HL-60 (cell line): ENCODE results near the gene FGD5.

Experiments used
- DNase-seq, 2 experiments: peaks; one replicate each; pipeline ENCODE4 v3.0.0-alpha.2; 2010 to 2020; ENCODE audit warnings: low read depth in 1 of 2, low spot score in 1 of 2
- H3K27ac ChIP-seq: fragments of 250-450 bp; sonication (Bioruptor Pico); replicated peaks from 2 replicates; pipeline ENCODE4 v1.5.1; 2020; ENCODE audit warnings: mild to moderate bottlenecking, moderate library complexity
- H3K27me3 ChIP-seq: fragments of 250-450 bp; sonication (Bioruptor Pico); 2 replicates; pipeline ENCODE4 v1.5.1; 2021; ENCODE audit warnings: mild to moderate bottlenecking, moderate library complexity; ENCODE audit not compliant: insufficient read depth, poor library complexity, severe bottlenecking
- H3K4me3 ChIP-seq: replicated peaks from 2 replicates; pipeline ENCODE4 v1.5.1; 2011; ENCODE audit warnings: mild to moderate bottlenecking, control low read depth, low read length; ENCODE audit not compliant: insufficient read depth
- GABPA ChIP-seq: IDR thresholded peaks from 2 replicates; pipeline ENCODE4 v1.6.1; 2012; ENCODE audit warnings: low read depth
- POLR2AphosphoS5 ChIP-seq: IDR thresholded peaks from 2 replicates; pipeline ENCODE4 v1.6.1; 2012; ENCODE audit warnings: low read depth
- SPI1 ChIP-seq: IDR thresholded peaks from 2 replicates; pipeline ENCODE4 v1.6.1; 2012; ENCODE audit warnings: low read depth, mild to moderate bottlenecking, borderline replicate concordance
- TF ChIP-seq, protein P1 (sequence below): IDR thresholded peaks from one replicate; pipeline ENCODE4 v1.5.1; 2011; ENCODE audit warnings: low read length, control low read depth, inconsistent platforms; ENCODE audit not compliant: insufficient read depth
- TF ChIP-seq, protein P2 (sequence below): IDR thresholded peaks from 2 replicates; pipeline ENCODE4 v1.6.1; 2012; ENCODE audit warnings: low read depth; ENCODE audit not compliant: insufficient replicate concordance

The FGD5 gene

DNA sequence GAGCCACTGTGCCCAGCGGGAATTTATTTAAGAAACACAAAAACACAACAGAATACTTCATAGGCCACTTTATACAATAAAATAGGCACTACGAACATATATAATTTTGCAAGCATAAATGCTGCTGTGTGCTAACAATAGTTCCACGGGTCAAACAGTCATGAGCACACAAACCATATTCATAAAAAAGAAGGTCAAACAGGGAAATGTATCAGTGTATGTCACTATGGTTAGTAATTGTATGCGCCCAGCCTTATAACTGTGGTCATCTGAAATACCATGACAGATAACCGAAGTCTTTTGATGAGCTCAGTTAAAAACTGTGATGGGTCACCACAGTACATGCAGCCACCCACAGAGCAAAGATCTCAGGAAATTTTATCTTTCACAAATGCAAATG lies 90.5 kb downstream of the FGD5 start:
- no peak overlapping the region for H3K27ac ChIP-seq
- H3K4me3 ChIP-seq, result no peak overlapping the region
- H3K27me3 ChIP-seq, result no peaks in the 10 kb centered on the region
- DNase-seq, result no peak
- TF ChIP-seq GABPA, result no peak
- TF ChIP-seq, protein P1, sequence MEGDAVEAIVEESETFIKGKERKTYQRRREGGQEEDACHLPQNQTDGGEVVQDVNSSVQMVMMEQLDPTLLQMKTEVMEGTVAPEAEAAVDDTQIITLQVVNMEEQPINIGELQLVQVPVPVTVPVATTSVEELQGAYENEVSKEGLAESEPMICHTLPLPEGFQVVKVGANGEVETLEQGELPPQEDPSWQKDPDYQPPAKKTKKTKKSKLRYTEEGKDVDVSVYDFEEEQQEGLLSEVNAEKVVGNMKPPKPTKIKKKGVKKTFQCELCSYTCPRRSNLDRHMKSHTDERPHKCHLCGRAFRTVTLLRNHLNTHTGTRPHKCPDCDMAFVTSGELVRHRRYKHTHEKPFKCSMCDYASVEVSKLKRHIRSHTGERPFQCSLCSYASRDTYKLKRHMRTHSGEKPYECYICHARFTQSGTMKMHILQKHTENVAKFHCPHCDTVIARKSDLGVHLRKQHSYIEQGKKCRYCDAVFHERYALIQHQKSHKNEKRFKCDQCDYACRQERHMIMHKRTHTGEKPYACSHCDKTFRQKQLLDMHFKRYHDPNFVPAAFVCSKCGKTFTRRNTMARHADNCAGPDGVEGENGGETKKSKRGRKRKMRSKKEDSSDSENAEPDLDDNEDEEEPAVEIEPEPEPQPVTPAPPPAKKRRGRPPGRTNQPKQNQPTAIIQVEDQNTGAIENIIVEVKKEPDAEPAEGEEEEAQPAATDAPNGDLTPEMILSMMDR, result no peak
- no peak for TF ChIP-seq SPI1
- TF ChIP-seq, protein P2, sequence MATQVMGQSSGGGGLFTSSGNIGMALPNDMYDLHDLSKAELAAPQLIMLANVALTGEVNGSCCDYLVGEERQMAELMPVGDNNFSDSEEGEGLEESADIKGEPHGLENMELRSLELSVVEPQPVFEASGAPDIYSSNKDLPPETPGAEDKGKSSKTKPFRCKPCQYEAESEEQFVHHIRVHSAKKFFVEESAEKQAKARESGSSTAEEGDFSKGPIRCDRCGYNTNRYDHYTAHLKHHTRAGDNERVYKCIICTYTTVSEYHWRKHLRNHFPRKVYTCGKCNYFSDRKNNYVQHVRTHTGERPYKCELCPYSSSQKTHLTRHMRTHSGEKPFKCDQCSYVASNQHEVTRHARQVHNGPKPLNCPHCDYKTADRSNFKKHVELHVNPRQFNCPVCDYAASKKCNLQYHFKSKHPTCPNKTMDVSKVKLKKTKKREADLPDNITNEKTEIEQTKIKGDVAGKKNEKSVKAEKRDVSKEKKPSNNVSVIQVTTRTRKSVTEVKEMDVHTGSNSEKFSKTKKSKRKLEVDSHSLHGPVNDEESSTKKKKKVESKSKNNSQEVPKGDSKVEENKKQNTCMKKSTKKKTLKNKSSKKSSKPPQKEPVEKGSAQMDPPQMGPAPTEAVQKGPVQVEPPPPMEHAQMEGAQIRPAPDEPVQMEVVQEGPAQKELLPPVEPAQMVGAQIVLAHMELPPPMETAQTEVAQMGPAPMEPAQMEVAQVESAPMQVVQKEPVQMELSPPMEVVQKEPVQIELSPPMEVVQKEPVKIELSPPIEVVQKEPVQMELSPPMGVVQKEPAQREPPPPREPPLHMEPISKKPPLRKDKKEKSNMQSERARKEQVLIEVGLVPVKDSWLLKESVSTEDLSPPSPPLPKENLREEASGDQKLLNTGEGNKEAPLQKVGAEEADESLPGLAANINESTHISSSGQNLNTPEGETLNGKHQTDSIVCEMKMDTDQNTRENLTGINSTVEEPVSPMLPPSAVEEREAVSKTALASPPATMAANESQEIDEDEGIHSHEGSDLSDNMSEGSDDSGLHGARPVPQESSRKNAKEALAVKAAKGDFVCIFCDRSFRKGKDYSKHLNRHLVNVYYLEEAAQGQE, result no peak
- TF ChIP-seq POLR2AphosphoS5, result no peak

DNA sequence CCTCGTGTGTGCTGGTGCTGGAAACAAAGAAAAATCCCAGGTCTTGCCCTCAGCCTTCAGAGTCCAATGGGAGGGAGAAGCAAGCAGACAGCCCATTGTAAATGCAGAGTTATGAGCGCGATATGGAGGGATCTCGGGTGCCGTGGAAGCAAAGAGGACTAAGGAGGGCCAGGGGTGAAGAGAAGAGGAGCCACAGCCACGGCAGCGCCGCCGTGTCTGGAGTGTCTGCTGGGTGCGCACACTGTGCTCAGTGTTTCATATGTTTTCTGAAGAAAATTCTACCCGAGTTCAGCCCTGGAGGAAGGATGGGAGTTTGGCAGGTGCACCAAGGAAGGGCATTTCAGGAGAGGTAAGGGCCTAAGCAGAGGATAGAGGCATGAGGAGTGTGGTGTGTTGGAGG lies 92.9 kb downstream of the FGD5 start:
- no peak for DNase-seq
- no peak for TF ChIP-seq POLR2AphosphoS5
- TF ChIP-seq, protein P1, result no peak
- TF ChIP-seq SPI1, result no peak
- TF ChIP-seq, protein P2, result no peak
- TF ChIP-seq GABPA, result no peak
- Histone ChIP-seq H3K27me3 (no peaks in the 10 kb centered on the region), H3K4me3 (no peak overlapping the region), H3K27ac (no peak overlapping the region)

DNA sequence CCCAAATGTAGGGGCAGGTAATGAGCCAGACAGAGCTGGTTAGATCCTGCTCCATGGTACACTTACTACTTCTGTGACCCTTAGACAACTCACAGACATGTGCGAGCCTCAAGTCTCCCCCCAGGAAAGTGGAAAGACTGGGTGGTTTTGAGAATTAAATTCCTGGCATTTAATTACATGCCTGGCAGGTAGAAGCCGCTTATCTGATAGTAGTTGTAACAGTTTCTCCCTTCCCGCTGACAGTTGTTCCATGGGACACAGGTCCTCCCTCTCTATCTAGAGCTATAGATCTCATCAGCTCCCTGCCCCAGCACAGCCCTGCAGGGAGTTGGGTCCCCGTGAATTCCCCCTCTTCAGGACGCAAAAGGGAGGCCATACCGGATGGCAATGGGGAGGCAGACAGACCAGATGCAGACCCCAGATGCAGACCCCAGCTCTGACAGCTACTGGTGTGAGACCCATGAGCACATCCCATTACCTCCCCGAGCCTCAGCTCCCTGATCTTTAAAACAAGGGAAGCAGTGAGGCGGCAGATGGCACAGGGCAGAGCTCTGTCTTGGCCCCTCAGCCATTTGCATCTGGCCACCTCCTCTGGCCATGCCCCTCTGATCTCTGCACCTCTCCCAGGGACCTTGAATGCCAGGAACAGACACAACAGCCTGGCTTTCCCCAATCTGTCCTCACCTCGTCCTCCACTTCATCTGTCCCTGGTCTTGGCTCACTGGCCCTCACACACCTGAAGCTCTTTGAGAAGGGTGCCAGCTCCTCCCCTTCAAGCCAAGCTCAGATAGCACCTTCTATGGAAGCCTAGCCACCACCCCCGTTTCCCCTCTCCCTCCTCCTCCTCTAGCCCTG lies 94.5 kb downstream of the FGD5 start:
- Histone ChIP-seq H3K4me3 (no peak overlapping the region), H3K27ac (no peak overlapping the region), H3K27me3 (no peaks in the 10 kb centered on the region)
- no peak for DNase-seq
- no peak for TF ChIP-seq SPI1

DNA sequence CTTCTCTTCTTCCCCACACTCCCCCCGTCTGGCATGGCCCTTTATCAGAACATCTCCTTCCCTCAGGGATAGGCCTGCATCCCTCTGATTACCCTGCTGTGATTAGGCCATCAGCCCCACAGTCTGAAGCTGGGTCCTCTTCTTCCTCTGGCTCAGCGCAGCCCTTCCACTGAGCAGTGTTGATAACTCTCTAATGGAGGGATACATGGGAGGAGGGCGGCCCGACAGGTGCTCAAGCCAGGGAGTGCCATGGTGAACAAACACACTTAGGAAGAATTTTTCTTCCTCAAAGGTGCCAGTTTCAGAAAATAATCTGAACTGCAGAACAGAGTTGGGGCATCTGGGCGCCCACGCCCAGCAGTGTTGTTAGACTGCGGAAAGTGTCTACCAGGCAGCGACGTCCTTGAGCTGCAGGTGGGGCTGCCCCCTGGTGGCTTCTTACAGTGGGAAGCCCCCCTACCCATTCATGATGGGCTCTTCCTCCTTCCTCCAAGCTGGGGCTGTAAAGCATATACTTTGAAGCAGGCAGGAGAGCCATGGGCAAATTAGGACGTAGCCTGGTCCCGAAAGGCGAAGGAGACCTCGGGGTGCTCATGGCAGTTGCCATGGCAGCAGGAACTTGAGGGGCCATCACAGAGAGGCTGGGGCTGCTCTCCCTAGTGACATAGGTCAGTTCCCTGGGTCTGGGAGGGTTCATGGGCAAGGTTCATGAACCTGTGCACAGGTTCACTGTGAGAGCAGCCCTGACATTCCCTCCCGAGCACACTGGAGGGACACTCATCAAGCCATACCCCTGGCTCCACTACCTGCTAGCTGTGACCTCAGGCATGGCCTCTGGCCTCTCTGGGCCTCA lies 95.4 kb downstream of the FGD5 start:
- TF ChIP-seq, protein P2, result no peak
- TF ChIP-seq SPI1, result no peak
- TF ChIP-seq, protein P1, result no peak
- no peak for TF ChIP-seq POLR2AphosphoS5
- TF ChIP-seq GABPA, result no peak
- no peak overlapping the region for H3K4me3 ChIP-seq
- no peaks in the 10 kb centered on the region for H3K27me3 ChIP-seq
- no peak overlapping the region for H3K27ac ChIP-seq
- DNase-seq, result no peak
